GM10266 (cell line): ENCODE measurements around the gene MPV17L2.

Experiments
- DNase-seq: peaks from one replicate; pipeline ENCODE4 v3.0.0; 2012; ENCODE audit errors: extremely low spot score
- TF ChIP-seq, protein P1 (sequence below): IDR thresholded peaks from 2 replicates; pipeline ENCODE4 v1.5.1; 2012; ENCODE audit warnings: mild to moderate bottlenecking, low read depth; ENCODE audit not compliant: control insufficient read depth, insufficient read depth; ENCODE audit errors: missing control alignments

The MPV17L2 gene

GRCh38 chr19:18221815-18222725, 29.1 kb downstream of the MPV17L2 start:
- no peak for DNase-seq
- TF ChIP-seq, protein P1, sequence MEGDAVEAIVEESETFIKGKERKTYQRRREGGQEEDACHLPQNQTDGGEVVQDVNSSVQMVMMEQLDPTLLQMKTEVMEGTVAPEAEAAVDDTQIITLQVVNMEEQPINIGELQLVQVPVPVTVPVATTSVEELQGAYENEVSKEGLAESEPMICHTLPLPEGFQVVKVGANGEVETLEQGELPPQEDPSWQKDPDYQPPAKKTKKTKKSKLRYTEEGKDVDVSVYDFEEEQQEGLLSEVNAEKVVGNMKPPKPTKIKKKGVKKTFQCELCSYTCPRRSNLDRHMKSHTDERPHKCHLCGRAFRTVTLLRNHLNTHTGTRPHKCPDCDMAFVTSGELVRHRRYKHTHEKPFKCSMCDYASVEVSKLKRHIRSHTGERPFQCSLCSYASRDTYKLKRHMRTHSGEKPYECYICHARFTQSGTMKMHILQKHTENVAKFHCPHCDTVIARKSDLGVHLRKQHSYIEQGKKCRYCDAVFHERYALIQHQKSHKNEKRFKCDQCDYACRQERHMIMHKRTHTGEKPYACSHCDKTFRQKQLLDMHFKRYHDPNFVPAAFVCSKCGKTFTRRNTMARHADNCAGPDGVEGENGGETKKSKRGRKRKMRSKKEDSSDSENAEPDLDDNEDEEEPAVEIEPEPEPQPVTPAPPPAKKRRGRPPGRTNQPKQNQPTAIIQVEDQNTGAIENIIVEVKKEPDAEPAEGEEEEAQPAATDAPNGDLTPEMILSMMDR: no peak

- TF ChIP-seq, protein P1: no peak
- peak; percentile 72 for DNase-seq
Measured at GRCh38 chr19:18223860-18224524, 31.0 kb downstream of the MPV17L2 start.

DNA sequence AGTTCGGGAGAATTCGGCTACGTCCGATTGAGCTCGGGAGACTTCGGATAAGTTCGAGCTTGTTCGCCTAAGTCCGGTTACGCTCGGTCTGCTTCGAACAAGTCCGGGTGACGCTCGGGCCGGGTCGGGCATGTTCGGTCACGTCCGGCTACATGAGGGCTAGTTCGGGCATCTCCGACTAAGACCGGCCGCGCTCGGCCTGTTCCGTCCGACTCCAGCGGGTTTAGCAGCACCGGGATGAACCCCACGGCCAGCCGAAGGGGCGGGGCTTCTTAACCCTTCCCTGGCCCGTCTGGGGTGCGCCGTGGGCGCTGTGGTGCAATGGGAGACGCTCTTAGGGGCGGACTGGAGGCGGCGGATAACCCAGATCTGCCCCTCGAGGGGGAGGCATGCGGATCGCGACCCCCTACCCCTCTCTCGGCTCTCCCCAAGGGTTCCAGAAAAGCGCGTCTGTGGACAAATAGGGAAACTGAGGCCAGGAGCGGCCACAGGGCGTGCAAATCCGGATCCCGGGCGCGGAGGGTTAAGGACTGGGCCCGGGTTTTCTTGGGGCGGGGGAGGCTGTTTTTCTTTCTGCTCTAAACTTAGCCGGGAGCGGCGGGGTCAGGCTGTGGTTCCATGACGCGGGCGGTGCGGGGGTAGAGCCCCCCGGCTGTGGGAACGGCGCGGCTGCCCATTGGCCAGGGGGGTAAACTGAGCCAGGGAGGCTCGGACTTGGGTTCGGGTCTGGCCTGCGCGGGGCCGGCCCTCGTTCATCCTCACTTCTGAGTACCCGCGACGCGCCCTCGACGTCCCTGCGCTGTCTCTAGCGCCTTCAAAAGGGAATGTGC, 31.7 kb downstream of the MPV17L2 start:
- TF ChIP-seq, protein P1: no peak
- DNase-seq: peak; percentile 99

DNA sequence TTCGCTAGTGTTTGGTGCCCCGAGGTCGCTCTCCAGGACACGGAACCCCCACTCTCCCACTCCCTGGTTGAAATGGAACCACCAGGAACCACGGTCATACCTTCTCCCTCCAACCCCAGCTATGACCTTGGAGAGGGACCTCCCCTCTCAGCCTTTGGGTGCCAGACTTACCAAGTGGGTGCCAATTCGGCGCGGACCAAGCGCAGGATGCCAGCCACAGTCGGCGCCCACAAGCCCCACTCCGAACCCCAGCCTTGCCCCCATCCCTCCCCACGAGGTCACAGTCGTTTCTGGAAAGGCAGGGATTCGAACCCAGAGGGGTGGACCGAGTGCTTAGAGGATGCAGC, 32.3 kb downstream of the MPV17L2 start:
- no peak for DNase-seq
- TF ChIP-seq, protein P1: no peak

DNA sequence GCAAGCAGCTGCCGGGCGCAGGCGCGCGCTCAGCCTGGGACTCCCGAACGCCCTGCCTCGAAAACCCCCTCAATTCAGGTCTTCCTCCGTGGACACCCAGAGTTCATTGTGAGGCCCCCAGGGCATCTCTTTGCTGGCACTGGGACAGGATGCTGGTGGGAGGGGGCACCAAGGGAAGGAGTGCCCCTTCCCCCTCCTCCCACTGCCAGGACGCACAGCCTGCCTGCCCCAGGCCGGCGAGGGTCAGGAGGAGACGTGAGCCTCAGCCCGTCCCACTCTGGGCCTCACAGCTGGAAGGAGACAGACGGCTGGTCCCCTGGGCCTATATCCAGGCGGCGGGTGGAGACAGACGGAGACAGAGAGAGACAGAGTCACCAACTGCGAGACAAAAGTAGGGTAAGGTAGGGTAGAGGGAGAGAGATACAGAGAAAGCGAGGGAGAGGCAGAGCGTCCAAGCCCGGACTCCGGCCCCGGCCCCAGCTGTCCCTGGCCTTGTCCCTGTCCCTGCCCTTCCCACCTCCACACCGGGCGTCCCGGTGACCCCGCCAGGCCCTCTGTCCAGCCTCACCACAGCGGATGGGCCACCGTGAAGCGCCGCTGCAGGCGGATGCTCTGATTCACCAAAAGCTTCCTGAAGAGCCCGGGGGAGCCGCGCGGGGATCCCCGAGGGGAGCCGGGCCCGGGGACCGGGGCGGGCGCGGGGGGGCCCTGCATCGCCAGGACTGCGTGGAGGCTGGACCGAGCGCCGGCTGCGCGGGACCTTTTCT, 32.9 kb downstream of the MPV17L2 start, which contains the start of gene PDE4C:
Gene PDE4C, minus strand, starts transcription at position 737 of the 767 bp plus-strand sequence. Its CDS starts 23 bp downstream, at position 714.
- TF ChIP-seq, protein P1: no peak
- peak; percentile 52 for DNase-seq

- TF ChIP-seq, protein P1: no peak
- peak; percentile 70 for DNase-seq
Measured at GRCh38 chr19:18226956-18227780, 34.1 kb downstream of the MPV17L2 start.
